Kidney (tissue), 14 donors: ENCODE results near the gene MRPL49. TPM values are rescaled to one million over a fixed set of nuclear protein-coding genes. Genes with fewer than 3 reads are reported as not detected.
A peak's percentile ranks its signal among the peaks of the same experiment; 100 is the strongest.

Experiments
- DNase-seq, 5 donors: peaks; one replicate each; pipeline ENCODE4 v3.0.0-alpha.2; 2013 to 2020
- FAIRE-seq: peaks from 2 replicates; lab custom pipeline; 2012; peaks lifted over from hg19 to GRCh38; lab: Jason Lieb, UNC
- H3K27ac ChIP-seq, 2 donors: one replicate each; pipeline ENCODE4 v1.7.0; 2013; ENCODE audit warnings: low read depth in 2 of 2, low read length in 2 of 2, inconsistent platforms in 1 of 2
- H3K27me3 ChIP-seq: one replicate; pipeline ENCODE4 v1.7.1; 2013; ENCODE audit warnings: low read length, inconsistent platforms; ENCODE audit not compliant: control insufficient read depth, insufficient read depth
- H3K36me3 ChIP-seq, 3 donors: one replicate each; pipeline versions ENCODE4 v1.7.0 to v1.7.1; 2013; ENCODE audit warnings: low read length in 3 of 3, control low read depth in 1 of 3, inconsistent platforms in 1 of 3; ENCODE audit not compliant: insufficient read depth in 3 of 3, control insufficient read depth in 2 of 3
- H3K4me1 ChIP-seq, 3 donors: one replicate each; pipeline versions ENCODE4 v1.7.0 to v1.7.1; 2013; ENCODE audit warnings: low read length in 3 of 3, inconsistent platforms in 1 of 3, low read depth in 1 of 3; ENCODE audit not compliant: control insufficient read depth in 2 of 3, insufficient read depth in 2 of 3
- H3K4me3 ChIP-seq, 3 donors: one replicate each; pipeline versions ENCODE4 v1.7.0 to v1.8.1; 2013; ENCODE audit warnings: low read length in 3 of 3, control low read depth in 1 of 3, inconsistent platforms in 1 of 3
- H3K9ac ChIP-seq, 3 donors: one replicate each; pipeline versions ENCODE4 v1.7.0 to v1.7.1; 2013; ENCODE audit warnings: low read length in 3 of 3, control low read depth in 1 of 3, inconsistent platforms in 1 of 3
- H3K9me3 ChIP-seq, 3 donors: one replicate each; pipeline versions ENCODE4 v1.7.0 to v1.7.1; 2013; ENCODE audit warnings: low read length in 3 of 3, control low read depth in 1 of 3, inconsistent platforms in 1 of 3; ENCODE audit not compliant: control insufficient read depth in 2 of 3, insufficient read depth in 1 of 3
- intact Hi-C: fragments of 100-400 bp; cut with DNase I; formaldehyde crosslinking; loops from one replicate; pipeline ENCODE4 v1.11.1; 2022
- polyA plus RNA-seq: library from polyadenylated mRNA; stranded (reverse); fragments of 350-450 nt; fragmentation: Illumina TruSeq; extraction: RNeasy Lipid Tissue Mini Kit (QIAGEN cat#74804); gene quantifications from one replicate; pipeline ENCODE4 v1.2.3, GENCODE V29; 2014; ENCODE audit warnings: low read depth, low replicate concordance; ENCODE audit not compliant: insufficient read depth
- total RNA-seq: library from RNA; stranded (reverse); fragmentation: NEBNext Ultra II Directional; extraction: Animal tissue kit (Norgen Biotek cat#: 25700); gene quantifications from one replicate; pipeline ENCODE4 v1.2.1, GENCODE V29; 2021
- TF ChIP-seq, protein P1 (sequence below): IDR thresholded peaks from 3 replicates; pipeline ENCODE4 v1.5.1; 2012; ENCODE audit warnings: mild to moderate bottlenecking, moderate library complexity, borderline replicate concordance; ENCODE audit not compliant: insufficient read depth; ENCODE audit errors: extremely low read depth
- donor health status: control.
- donor health status: control.
- donor health status: control.
- donor health status: control.
- donor health status: control.
- donor health status: DM: yes; HTN: yes; CAD: no.
- donor health status: Normal renal cell carcinoma (clear cell type).

Gene MRPL49
- total and polyA plus RNA-seq, 2 donors from 2014 or later = 53.3 to 76.7 TPM

DNA sequence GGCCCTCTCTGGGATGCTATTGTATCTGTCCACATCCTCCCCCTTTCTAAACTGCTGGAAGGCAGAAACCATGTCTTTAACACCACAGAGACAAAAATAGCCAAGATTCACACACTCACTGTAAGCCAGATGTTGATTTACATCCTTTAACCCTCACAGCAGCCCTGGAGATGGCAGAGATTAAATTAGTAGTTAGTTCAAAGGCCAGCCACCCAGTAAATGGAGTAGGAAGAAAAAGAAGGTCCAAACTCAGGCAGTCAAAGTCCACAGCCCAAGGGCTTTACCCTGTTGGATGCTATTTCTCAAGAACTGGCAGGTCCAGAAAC is 2.5 kb upstream of the MRPL49 start:
- Histone ChIP-seq H3K4me1 (peaks cover 2 to 28% (median 17%) of the 10 kb centered on the region in 3 donors), H3K9ac (no peak overlapping the region), H3K27ac (no peak overlapping the region), H3K9me3 (no peaks in the 10 kb centered on the region), H3K36me3 (peaks cover 2 to 28% (median 12%) of the 10 kb centered on the region in 3 donors), H3K27me3 (no peaks in the 10 kb centered on the region), H3K4me3 (no peak overlapping the region)
- DNase-seq (peak in 1 of 5 donors; percentile 19), FAIRE-seq (no peak)
- intact Hi-C loops = no loop called here
- TF ChIP-seq, protein P1, sequence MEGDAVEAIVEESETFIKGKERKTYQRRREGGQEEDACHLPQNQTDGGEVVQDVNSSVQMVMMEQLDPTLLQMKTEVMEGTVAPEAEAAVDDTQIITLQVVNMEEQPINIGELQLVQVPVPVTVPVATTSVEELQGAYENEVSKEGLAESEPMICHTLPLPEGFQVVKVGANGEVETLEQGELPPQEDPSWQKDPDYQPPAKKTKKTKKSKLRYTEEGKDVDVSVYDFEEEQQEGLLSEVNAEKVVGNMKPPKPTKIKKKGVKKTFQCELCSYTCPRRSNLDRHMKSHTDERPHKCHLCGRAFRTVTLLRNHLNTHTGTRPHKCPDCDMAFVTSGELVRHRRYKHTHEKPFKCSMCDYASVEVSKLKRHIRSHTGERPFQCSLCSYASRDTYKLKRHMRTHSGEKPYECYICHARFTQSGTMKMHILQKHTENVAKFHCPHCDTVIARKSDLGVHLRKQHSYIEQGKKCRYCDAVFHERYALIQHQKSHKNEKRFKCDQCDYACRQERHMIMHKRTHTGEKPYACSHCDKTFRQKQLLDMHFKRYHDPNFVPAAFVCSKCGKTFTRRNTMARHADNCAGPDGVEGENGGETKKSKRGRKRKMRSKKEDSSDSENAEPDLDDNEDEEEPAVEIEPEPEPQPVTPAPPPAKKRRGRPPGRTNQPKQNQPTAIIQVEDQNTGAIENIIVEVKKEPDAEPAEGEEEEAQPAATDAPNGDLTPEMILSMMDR = no peak

DNA sequence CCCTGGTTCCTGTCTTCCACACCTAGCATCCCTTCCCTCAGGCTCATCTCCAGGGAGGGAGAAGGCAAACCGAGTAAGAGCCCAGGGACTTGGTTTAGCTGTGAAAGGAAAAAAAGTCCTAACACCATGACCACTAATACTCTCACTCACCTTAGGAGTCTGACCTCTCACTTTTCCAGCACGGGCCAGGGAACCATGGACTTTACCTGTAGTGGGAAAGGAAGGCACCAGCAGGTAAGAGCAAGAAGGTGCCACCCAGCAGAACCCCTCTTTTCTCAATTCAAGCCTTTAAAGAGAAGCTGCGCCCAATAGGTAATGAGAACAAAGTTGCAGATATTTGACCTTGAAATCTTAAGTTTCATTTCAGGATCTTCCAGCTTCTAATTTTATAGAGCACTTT is 1.3 kb upstream of the MRPL49 start:
- intact Hi-C loops = no loop called here
- no peaks in the 10 kb centered on the region for H3K9me3 ChIP-seq
- DNase-seq (peak in 1 of 5 donors; percentile 15), FAIRE-seq (no peak)
- peaks cover 2 to 21% (median 16%) of the 10 kb centered on the region in 3 donors for H3K4me1 ChIP-seq
- peak overlapping the region; percentile 93 to 99 (median 98) for H3K4me3 ChIP-seq
- no peaks in the 10 kb centered on the region for H3K27me3 ChIP-seq
- TF ChIP-seq, protein P1 = no peak
- H3K27ac ChIP-seq = no peak overlapping the region
- peaks cover 2 to 37% (median 19%) of the 10 kb centered on the region in 3 donors for H3K36me3 ChIP-seq
- peak overlapping the region; percentile 97 to 99 (median 99) for H3K9ac ChIP-seq

DNA sequence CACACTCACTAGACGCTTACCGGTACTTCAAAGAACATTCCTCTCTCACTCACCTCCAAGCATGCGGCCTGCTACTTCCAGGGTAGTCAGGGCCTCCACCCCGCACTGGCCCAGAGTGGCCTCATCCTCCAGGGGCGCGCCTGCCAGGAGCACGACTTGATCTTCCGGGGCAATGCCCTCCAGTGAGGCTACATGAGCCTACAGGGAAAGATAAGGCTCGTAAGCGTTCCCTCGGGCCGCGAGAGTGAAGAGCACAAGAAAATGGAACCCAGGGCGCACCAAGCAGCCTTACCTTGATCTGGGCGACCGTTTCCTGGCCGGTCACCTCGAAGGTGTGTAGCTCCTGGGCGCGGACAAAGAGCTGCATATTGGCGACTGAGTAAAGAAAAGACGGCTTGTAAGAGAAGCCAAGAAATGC is 665 bp upstream of the MRPL49 start:
- Histone ChIP-seq H3K9ac (peak overlapping the region; percentile 97 to 99 (median 99)), H3K4me3 (peak overlapping the region; percentile 93 to 99 (median 98)), H3K4me1 (peaks cover 2 to 15% (median 11%) of the 10 kb centered on the region in 3 donors)

More for the DNA sequence above, 665 bp upstream of the MRPL49 start:
- Histone ChIP-seq H3K9me3 (no peaks in the 10 kb centered on the region), H3K36me3 (peaks cover 2 to 37% (median 19%) of the 10 kb centered on the region in 3 donors), H3K27me3 (no peaks in the 10 kb centered on the region), H3K27ac (peak overlapping the region; percentile 90 to 96)
- intact Hi-C loops = no loop called here
- DNase-seq (peak in 4 of 5 donors; percentile 4 to 70 (median 42)), FAIRE-seq (no peak)
- TF ChIP-seq, protein P1 = no peak
